HEK293 (cell line): Measurements from ENCODE around the gene TBL1Y.

Experiments
- CTCF ChIA-PET: fragments of 350-600 bp; formaldehyde crosslinking; extraction: SDS; loops from one replicate; lab custom pipeline; 2021; ENCODE audit warnings: antibody characterized with exemption; lab: Yijun Ruan, JAX
- POLR2A ChIA-PET: fragments of 300-600 bp; formaldehyde crosslinking; extraction: SDS; loops from one replicate; lab custom pipeline; 2020; ENCODE audit warnings: antibody characterized with exemption, inconsistent platforms; lab: Yijun Ruan, JAX
- H3K27ac ChIP-seq: fragments of 200-500 bp; sonication (Bioruptor generic); 2 replicates; pipeline ENCODE4 v1.5.1; 2014; ENCODE audit warnings: low read depth, low read length, control low read depth, inconsistent platforms; ENCODE audit errors: extremely low read depth
- H3K36me3 ChIP-seq, 2 experiments: fragments of 200-500 bp in 1 of 2; sonication (Bioruptor generic) in 1 of 2; 1 replicate in 1 of 2; 2 replicates in 1 of 2; pipeline ENCODE4 v1.5.1; 2014 to 2017; ENCODE audit warnings: inconsistent platforms in 2 of 2, low read length in 2 of 2; ENCODE audit not compliant: control insufficient read depth in 2 of 2, insufficient read depth in 1 of 2
- H3K4me1 ChIP-seq: fragments of 200-500 bp; sonication (Bioruptor generic); 2 replicates; pipeline ENCODE4 v1.5.1; 2014; ENCODE audit warnings: mild to moderate bottlenecking, low read length, inconsistent platforms; ENCODE audit not compliant: control insufficient read depth, insufficient read depth
- H3K4me3 ChIP-seq: 2 replicates; pipeline ENCODE4 v1.5.1; 2011; ENCODE audit warnings: low read depth, mild to moderate bottlenecking, control low read depth, low read length, moderate library complexity
- H3K9me3 ChIP-seq: fragments of 200-500 bp; sonication (Bioruptor generic); 2 replicates; pipeline ENCODE4 v1.5.1; 2014; ENCODE audit warnings: low read depth, low read length, inconsistent platforms; ENCODE audit not compliant: control insufficient read depth, insufficient read depth
- BCL11A ChIP-seq: fragments of 450-650 bp; formaldehyde crosslinking; IDR thresholded peaks from 2 replicates; pipeline ENCODE4 v1.5.1; 2016; ENCODE audit warnings: low read depth, missing biosample characterization, missing genetic modification characterization
- EGR2 ChIP-seq: fragments of 450-650 bp; formaldehyde crosslinking; IDR thresholded peaks from 2 replicates; pipeline ENCODE4 v1.5.1; 2016; ENCODE audit warnings: low read depth, missing biosample characterization, missing genetic modification characterization
- ELK4 ChIP-seq: IDR thresholded peaks from 2 replicates; pipeline ENCODE4 v1.6.1; 2011; ENCODE audit warnings: mild to moderate bottlenecking, low read depth, low read length, borderline replicate concordance
- INSM2 ChIP-seq: fragments of 450-650 bp; formaldehyde crosslinking; IDR thresholded peaks from 2 replicates; pipeline ENCODE4 v1.5.1; 2016; ENCODE audit warnings: missing biosample characterization, missing genetic modification characterization
- ZBTB21 ChIP-seq: fragments of 450-650 bp; formaldehyde crosslinking; IDR thresholded peaks from 2 replicates; pipeline ENCODE4 v1.5.1; 2017; ENCODE audit warnings: missing biosample characterization, missing genetic modification characterization
- ZBTB7A ChIP-seq: fragments of 450-650 bp; formaldehyde crosslinking; IDR thresholded peaks from 2 replicates; pipeline ENCODE4 v1.5.1; 2016; ENCODE audit warnings: low read depth, missing biosample characterization, missing genetic modification characterization
- ZFP69B ChIP-seq: fragments of 450-650 bp; formaldehyde crosslinking; IDR thresholded peaks from 2 replicates; pipeline ENCODE4 v1.5.1; 2016; ENCODE audit warnings: missing biosample characterization, missing genetic modification characterization
- ZNF121 ChIP-seq: fragments of 450-650 bp; formaldehyde crosslinking; IDR thresholded peaks from 2 replicates; pipeline ENCODE4 v1.5.1; 2016; ENCODE audit warnings: missing biosample characterization, missing genetic modification characterization
- ZNF26 ChIP-seq: fragments of 450-650 bp; formaldehyde crosslinking; IDR thresholded peaks from 2 replicates; pipeline ENCODE4 v1.5.1; 2016; ENCODE audit warnings: missing biosample characterization, missing genetic modification characterization
- ZNF311 ChIP-seq: fragments of 450-650 bp; formaldehyde crosslinking; IDR thresholded peaks from 2 replicates; pipeline ENCODE4 v1.5.1; 2017; ENCODE audit warnings: missing biosample characterization, missing genetic modification characterization, borderline replicate concordance
- ZNF341 ChIP-seq: fragments of 450-650 bp; formaldehyde crosslinking; IDR thresholded peaks from 2 replicates; pipeline ENCODE4; 2016; ENCODE audit warnings: low read depth, missing biosample characterization, missing genetic modification characterization
- ZNF394 ChIP-seq: fragments of 450-650 bp; formaldehyde crosslinking; IDR thresholded peaks from 2 replicates; pipeline ENCODE4 v1.5.1; 2016; ENCODE audit warnings: missing biosample characterization, missing genetic modification characterization, mild to moderate bottlenecking, moderate library complexity, borderline replicate concordance
- ZNF473 ChIP-seq: fragments of 450-650 bp; formaldehyde crosslinking; IDR thresholded peaks from 2 replicates; pipeline ENCODE4 v1.5.1; 2017; ENCODE audit warnings: missing biosample characterization, missing genetic modification characterization
- ZNF530 ChIP-seq: fragments of 450-650 bp; formaldehyde crosslinking; IDR thresholded peaks from 2 replicates; pipeline ENCODE4 v1.5.1; 2016; ENCODE audit warnings: low read depth, missing biosample characterization, missing genetic modification characterization
- ZNF544 ChIP-seq: fragments of 450-650 bp; formaldehyde crosslinking; IDR thresholded peaks from 2 replicates; pipeline ENCODE4 v1.5.0; 2017; ENCODE audit warnings: missing biosample characterization, missing genetic modification characterization
- ZNF843 ChIP-seq: fragments of 450-650 bp; formaldehyde crosslinking; IDR thresholded peaks from 2 replicates; pipeline ENCODE4 v1.5.1; 2016; ENCODE audit warnings: missing biosample characterization, missing genetic modification characterization
- ZXDB ChIP-seq: fragments of 450-650 bp; formaldehyde crosslinking; IDR thresholded peaks from 2 replicates; pipeline ENCODE4 v1.5.1; 2016; ENCODE audit warnings: missing biosample characterization, missing genetic modification characterization
- TF ChIP-seq, protein P1 (sequence below): fragments of 450-650 bp; formaldehyde crosslinking; IDR thresholded peaks from 2 replicates; pipeline ENCODE4 v1.5.1; 2016; ENCODE audit warnings: missing biosample characterization, missing genetic modification characterization, low read depth
- TF ChIP-seq, protein P2 (sequence below): fragments of 450-650 bp; formaldehyde crosslinking; IDR thresholded peaks from 2 replicates; pipeline ENCODE4 v1.5.1; 2016; ENCODE audit warnings: missing biosample characterization, missing genetic modification characterization
- TF ChIP-seq, protein P3 (sequence below): fragments of 450-650 bp; formaldehyde crosslinking; IDR thresholded peaks from 2 replicates; pipeline ENCODE4 v1.5.1; 2016; ENCODE audit warnings: missing biosample characterization, missing genetic modification characterization

TBL1Y gene

DNA sequence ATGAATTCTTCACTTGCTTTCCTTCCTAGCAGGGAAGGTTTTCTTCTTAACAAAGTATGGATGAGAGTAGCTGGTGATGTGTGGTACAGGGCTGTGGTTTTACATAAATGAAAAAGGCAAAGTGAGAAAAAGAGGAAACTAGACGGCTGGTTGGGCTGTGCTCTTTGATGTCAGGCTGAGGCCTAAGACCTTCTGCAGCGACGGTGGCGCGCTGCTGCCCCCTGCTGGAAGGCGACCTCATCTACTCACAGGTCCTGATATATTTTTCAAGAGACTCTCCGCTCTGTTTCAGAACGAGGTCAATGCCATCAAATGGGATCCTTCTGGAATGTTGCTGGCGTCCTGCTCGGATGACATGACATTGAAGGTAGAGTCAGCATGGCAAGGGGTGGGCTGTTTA lies 175.1 kb downstream of the TBL1Y start:
- Histone ChIP-seq H3K4me1 (no peaks in the 10 kb centered on the region), H3K4me3 (no peak overlapping the region), H3K27ac (no peak overlapping the region), H3K9me3 (no peaks in the 10 kb centered on the region), H3K36me3 (no peaks in the 10 kb centered on the region)
- ChIA-PET POLR2A (no interaction called here), CTCF (no interaction called here)
- TF ChIP-seq ZNF121 (no peak), ELK4 (no peak), BCL11A (tag by site-specific recombination) (no peak), ZFP69B (tag by site-specific recombination) (no peak), ZNF843 (tag by site-specific recombination) (no peak), ZBTB21 (tag by site-specific recombination) (no peak), INSM2 (tag by site-specific recombination) (no peak), ZNF473 (tag by site-specific recombination) (no peak), ZNF544 (tag by site-specific recombination) (no peak), ZNF341 (tag by site-specific recombination) (no peak), ZNF311 (tag by site-specific recombination) (no peak)
- TF ChIP-seq, protein P1, sequence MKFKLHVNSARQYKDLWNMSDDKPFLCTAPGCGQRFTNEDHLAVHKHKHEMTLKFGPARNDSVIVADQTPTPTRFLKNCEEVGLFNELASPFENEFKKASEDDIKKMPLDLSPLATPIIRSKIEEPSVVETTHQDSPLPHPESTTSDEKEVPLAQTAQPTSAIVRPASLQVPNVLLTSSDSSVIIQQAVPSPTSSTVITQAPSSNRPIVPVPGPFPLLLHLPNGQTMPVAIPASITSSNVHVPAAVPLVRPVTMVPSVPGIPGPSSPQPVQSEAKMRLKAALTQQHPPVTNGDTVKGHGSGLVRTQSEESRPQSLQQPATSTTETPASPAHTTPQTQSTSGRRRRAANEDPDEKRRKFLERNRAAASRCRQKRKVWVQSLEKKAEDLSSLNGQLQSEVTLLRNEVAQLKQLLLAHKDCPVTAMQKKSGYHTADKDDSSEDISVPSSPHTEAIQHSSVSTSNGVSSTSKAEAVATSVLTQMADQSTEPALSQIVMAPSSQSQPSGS (tag by site-specific recombination) = no peak
- TF ChIP-seq, protein P2, sequence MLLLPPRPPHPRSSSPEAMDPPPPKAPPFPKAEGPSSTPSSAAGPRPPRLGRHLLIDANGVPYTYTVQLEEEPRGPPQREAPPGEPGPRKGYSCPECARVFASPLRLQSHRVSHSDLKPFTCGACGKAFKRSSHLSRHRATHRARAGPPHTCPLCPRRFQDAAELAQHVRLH = no peak
- TF ChIP-seq, protein P3, sequence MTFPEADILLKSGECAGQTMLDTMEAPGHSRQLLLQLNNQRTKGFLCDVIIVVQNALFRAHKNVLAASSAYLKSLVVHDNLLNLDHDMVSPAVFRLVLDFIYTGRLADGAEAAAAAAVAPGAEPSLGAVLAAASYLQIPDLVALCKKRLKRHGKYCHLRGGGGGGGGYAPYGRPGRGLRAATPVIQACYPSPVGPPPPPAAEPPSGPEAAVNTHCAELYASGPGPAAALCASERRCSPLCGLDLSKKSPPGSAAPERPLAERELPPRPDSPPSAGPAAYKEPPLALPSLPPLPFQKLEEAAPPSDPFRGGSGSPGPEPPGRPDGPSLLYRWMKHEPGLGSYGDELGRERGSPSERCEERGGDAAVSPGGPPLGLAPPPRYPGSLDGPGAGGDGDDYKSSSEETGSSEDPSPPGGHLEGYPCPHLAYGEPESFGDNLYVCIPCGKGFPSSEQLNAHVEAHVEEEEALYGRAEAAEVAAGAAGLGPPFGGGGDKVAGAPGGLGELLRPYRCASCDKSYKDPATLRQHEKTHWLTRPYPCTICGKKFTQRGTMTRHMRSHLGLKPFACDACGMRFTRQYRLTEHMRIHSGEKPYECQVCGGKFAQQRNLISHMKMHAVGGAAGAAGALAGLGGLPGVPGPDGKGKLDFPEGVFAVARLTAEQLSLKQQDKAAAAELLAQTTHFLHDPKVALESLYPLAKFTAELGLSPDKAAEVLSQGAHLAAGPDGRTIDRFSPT (tag by site-specific recombination) = no peak

- no peaks in the 10 kb centered on the region for H3K4me1 ChIP-seq
- ChIA-PET CTCF (no interaction called here), POLR2A (no interaction called here)
- no peak overlapping the region for H3K27ac ChIP-seq
- no peak overlapping the region for H3K4me3 ChIP-seq
- TF ChIP-seq ZNF530 (tag by site-specific recombination) (no peak), ZBTB7A (tag by site-specific recombination) (no peak), ZNF26 (no peak), ZXDB (tag by site-specific recombination) (no peak), INSM2 (tag by site-specific recombination) (no peak), ZNF394 (tag by site-specific recombination) (no peak), EGR2 (no peak)
- H3K9me3 ChIP-seq = no peaks in the 10 kb centered on the region
- no peaks in the 10 kb centered on the region for H3K36me3 ChIP-seq
Observed at GRCh38 chrY:7092836-7093235, 182.3 kb downstream of the TBL1Y start.
